Right hindlimb (tissue), 1 donor: Measurements from ENCODE around the gene BMPR1A.

Experiments used
- DNase-seq: peaks from one replicate; pipeline ENCODE4 v3.0.0-alpha.2; 2018

The BMPR1A gene

GRCh38 chr10:86958116-86958900 is 201.9 kb downstream of the BMPR1A start, which contains the start of gene SNCG:
Gene SNCG (plus strand): TSS chr10:86958599. CDS start chr10:86958698, 99 bp downstream.
- DNase-seq, result peak; percentile 71

DNA sequence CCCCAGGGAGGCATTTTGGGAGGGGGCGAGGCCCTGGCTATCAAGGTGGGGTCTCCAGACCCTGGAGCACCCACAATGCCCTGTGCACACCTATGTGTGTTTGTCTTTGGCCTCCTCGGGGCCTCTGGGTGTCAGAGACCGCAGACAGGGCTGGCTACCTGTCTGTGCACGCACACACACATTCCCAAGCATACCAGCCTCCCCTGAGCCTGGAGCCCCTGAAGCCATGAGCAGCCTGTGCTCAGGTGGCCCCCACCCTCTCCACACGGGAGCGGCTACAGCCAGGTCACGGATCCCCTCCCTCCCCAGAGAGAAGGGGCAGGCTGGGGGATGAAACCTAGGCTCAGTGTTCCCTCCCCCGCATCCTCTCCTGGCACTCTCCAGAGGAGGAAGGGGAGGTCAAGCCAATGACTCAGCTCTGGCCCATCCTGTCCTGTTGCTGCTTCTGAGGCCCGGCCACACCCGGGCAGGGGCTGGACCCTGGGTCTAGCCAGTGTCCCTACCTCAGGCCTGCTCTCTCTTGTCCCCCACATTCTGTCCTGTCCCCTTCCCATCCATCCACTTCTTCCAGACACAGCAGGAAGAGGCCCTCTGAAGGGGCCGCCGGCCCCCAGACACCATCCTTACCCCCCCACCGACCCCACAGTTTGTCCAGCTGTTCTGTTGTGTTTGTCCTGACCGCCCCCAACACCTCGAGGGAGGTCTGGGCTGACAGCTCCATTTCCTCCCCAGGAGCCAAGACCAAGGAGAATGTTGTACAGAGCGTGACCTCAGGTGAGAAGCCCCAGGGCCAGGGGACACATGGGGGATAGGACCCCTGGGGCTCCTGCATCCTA is 202.7 kb downstream of the BMPR1A start:
- DNase-seq, result peak; percentile 66

DNA sequence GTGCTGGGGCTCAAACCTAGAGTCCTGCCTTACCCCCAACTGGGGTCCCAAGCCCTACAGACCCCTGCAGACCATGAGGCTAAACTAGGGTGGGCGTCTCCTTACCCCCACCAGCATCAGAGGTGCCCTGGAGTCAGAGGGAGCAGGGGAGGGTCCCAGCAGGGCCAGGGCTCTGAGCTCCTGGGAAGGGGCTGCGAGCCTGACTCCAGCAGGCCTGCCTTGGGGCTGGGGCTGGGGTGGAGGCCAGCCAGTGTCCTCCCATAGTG is 203.3 kb downstream of the BMPR1A start:
- no peak for DNase-seq

DNA sequence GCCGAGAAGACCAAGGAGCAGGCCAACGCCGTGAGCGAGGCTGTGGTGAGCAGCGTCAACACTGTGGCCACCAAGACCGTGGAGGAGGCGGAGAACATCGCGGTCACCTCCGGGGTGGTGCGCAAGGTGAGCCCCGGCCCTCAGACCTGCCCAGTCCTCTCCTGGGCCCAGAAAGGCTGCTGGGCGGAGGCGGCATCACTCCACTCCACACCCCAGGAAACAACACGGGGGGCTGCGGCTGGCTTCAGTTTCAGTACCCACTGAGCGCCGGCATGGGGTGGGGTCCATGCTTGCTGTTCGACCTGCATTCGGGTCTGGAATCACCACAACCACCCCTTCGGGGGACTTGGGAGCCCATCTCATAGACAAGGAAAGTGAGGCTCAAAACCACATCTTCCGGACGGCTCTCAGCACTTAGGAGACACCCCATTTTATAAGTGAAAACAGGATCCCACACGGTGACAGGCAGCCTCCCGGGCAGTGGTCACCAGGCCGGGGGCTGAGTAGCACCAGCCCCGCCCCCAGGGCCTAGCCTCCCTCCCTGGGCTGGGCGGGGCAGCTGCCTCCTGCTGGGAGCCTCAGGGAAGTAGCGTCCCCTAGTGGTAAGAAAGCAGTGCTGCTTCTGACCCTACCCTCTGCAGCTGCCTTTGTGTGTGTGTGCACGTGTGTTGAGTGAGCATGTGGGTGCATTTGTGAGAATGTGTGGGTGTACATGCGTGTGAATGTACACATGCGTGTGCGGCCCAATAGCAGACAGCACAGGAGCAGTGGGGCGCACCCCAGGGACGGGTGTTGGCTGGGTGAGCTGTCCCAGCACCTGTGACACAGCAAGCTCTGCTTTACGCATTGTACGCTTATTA is 203.8 kb downstream of the BMPR1A start:
- no peak for DNase-seq

GRCh38 chr10:86960863-86961434 is 204.5 kb downstream of the BMPR1A start:
- no peak for DNase-seq

DNA sequence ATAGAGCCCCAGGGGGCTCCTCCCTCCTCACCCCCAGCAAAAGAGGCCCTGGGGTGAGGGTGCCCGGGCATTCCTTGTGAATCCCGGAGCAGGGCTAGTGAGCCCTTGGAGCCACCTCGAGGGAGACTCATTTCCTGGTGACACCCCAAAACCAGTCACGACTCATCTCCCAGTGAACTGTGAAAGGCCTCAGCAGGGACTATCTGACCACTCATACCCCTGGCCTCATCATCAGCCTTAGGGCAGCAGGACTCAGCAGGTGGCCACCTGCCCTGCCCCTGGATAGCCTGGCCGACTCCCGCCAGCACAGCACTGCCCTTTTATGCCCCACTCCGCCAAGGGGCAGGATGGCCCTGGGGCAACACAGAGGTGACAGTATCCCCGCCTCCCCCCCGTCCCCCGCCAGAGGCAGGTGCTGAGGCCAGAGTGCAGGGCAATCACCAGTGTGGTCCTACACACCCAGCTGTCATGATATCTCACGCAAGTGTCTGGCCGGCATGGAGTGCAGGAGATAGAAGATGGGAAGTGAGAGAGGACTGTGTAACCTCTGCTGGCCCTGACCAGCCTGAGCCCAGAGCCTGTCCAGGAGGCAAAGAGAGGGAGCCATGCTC is 205.2 kb downstream of the BMPR1A start:
- DNase-seq, result no peak

DNA sequence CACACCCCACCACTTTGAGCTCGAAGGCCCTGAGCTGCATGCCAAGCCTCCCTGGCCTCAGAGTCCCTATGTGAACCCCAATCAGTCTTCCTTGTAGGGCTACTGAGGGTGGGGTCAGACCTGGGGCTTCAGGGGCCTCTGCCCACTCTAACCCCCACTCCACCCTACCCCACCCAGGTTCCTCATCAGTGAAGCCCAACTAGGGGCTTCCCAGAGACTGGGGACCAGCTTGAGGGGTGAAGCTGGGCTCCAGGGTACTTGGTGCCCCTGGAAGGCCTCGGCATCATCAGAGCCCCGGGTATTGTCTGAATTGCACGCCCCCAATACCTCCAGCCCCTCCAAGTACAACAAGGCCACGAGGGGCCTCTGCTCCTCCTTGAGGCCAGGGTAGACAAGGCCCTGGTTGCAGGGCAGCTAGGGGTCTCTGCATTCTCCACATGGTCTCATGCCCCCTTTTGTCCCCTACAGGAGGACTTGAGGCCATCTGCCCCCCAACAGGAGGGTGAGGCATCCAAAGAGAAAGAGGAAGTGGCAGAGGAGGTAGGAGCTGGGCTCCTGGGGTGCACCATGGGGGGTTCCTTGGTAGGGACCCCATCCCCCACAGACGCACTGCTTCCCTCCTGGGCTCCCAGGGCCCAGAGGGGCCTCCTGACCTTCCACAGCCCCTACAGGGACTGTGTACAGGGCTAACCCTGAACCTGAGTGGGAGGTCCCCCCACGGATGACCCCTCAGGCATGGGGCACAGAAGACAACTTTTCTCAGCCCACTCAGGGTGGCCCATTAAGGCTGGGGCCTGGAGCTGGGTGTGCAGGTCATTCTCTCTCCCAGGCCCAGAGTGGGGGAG is 205.9 kb downstream of the BMPR1A start:
- DNase-seq, result no peak

DNA sequence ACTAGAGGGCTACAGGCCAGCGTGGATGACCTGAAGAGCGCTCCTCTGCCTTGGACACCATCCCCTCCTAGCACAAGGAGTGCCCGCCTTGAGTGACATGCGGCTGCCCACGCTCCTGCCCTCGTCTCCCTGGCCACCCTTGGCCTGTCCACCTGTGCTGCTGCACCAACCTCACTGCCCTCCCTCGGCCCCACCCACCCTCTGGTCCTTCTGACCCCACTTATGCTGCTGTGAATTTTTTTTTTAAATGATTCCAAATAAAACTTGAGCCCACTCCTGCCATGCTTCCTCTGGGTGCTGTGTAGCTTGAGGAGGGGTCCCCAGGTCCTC is 206.5 kb downstream of the BMPR1A start:
- no peak for DNase-seq

DNA sequence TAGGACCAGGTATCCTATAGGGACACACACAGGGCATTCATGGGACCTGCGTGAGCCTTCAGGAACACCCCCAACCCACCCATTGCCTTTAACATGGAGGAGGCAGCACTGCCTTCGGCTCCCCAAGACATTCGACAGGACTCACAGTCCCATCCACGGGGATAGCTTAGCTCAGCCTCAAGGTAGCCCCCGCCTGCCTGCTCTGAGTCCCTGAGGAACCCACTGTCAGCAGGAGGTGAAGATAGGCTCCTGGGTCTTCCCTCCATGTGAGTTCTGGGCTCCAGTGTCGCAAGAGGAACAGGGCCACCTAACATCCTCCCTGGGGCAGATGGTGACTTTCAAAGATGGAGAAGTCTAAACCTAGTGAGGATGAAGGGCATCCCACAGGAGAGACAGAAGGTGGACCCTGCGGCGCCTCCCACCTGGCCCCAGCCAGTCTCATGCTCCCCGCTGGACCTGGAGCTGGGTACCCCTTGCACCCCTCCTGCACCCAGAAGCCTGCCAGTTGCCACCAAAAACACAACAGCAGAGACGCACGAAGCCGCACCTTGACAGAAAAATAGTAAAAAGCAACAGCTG is 207.0 kb downstream of the BMPR1A start:
- DNase-seq, result no peak

DNA sequence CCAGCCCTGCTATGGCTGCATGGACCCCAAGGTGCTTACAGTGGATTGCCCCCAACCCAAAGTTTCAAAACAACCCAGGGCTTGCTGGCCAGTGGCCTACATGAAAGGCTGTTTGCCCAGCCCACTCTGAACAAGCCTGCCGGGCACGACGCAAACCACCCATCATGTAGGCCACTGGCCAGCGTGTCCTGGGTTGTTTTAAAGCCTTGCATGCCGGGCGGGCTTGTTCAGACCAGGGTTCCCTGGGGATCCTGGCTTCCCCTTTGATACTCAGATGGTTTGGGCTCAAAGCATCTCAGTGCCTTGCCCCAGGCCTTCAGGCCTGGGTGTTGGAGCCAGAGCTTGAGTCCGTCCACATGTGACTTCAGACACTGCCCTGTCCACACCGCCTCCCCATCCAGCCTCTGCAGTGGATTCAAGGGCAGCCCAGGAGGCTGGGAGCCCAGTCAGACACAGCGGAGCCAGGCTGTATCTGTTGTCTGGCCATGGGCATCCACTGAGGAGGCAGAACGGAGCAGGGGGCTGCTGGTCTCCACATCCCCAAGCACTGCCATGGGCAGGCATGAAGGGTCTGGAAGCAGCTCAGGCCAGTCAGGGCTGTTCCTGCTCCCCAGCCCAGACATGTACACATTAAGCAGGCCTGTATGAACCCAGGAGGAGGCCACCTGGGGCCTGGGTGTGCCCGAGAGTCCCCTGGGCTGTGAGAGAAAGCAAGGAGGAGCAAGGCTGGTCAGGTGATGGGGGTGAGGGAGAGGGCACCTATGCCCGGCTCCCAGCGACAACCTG is 207.8 kb downstream of the BMPR1A start:
- DNase-seq, result no peak

DNA sequence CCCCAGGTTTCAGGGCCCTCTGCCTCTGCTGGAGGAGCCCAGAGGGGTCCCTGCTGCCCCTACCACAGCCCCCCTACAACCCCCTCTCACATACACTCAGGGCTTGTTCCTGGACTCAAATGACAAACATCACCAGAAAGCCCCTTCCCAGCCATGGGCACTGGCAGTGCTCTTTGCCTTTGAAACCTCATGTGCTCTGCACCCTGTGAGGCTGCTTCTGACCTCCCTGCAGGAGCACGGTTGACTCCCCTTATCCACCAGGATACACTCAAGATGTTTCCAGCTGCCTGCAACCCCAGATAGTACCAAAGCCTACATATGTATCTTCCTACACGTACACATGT is 208.4 kb downstream of the BMPR1A start:
- no peak for DNase-seq

DNA sequence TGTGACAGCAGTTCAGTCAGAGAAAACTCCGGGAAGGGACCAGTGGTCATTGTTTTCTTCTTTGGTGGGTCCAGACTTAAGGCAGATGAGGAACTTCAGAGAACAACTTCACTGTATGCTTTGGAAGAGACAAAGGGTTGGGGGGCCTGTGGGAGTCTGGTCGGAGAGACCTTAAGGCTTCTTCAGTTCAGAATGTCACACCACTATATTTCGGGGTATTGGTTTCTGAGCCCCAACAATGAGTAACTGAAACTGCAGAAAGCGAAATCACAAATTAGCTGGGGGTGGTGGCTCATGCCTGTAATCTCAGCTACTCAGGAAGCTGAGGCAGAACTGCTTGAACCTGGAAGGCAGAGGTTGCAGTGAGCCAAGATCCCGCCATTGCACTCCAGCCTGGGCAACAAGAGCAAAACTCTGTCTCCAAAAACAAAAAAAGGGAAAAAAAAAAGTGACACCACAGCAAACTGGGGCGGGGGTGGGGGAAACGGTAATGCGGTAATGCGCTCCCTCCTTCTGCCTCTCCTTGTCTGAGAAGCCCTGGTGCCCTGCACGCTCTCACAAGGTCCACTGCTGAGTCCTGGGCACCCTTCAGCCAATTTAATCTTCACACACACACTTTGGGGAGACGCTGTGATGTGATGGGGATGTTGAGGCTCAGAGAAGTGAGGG is 209.7 kb downstream of the BMPR1A start:
- DNase-seq, result no peak

DNA sequence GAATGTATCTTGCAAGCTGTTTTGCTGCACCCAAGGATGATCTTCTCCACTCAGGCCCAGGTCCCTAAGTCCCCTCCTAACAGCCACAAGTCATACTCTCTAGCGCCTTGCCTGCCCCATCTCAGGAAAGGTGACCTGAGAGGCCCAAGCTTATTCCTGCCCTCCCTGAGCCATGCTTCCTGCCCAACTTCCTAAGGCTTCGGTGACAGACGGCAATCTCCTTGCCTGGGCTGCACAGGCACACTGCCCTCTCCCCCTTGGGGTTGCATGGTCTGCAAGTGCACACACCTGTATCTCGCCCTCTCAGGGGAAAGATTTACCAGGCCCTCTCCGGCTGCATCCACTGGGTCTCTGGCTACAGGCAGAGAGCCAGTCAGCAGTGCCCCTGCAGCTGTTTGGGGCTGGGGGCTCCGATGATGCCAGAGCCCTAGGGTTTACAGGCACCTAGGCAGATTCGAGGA is 211.1 kb downstream of the BMPR1A start:
- DNase-seq, result no peak

DNA sequence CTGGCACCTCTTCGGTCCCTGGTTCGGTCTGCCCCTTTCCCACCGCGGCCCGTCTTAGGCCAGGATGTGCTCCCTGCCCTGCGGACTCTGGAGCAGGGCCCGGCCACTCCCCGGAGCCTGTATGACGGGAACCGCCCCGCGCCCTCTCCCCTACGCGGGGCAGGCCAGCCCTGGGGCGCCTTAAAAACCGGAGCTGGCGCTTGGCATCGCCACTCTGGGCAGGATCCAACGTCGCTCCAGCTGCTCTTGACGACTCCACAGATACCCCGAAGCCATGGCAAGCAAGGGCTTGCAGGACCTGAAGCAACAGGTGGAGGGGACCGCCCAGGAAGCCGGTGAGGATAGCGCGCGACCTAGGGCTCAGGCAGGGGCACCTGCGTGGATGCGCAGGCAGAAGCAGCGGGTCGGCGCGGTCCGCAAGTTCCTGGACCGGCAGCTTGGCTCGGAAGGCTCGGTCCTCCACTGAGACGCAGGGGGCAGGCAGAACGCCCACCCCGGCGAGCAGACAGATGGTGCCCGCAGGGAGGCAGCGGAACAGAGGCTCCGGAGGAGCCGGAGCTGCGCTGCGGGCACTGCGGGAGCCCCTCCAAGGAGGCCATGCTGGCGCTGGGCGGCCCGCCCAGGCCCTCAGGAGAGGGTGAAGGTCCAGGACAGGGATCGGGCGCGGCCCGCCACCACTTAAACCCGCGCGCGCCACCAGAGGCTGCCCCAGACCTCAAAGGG is 212.0 kb downstream of the BMPR1A start, which contains the start of gene ADIRF:
TSS of gene ADIRF (plus strand) at position 212 of the 723 bp plus-strand sequence. CDS start at position 275, 63 bp downstream.
- DNase-seq, result no peak

GRCh38 chr10:86968994-86969355 is 212.6 kb downstream of the BMPR1A start:
- no peak for DNase-seq

DNA sequence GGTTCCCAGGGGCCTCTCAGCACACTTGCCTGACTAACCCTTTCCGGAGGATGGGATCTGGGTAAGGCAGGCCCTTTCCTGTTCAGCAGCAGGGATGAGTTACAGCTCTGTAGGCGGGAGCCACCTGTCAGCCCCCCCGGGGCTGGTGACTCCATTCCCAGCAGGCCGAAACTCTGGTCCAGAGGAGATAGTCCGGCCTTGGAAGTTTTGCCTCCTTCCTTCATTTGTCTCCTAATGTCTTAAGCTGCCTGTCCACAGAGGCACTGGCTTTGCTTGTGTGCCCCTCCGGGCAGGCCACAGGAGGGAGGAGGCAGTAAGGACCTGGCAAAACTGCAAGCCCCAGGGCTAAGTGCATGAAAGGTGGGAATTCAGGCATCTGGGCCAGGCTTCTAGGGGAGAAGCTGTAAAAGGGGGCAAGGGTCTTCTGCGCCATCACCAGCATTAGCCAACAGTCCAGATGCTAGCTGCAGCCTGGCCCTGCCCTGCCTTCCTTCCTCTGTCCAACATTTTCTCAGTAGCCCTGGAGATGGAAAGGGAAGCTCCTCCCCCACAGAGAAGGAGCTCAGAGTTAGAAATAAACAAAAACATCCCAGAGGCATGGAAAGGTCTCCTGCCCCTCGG is 213.1 kb downstream of the BMPR1A start:
- peak; percentile 25 for DNase-seq

DNA sequence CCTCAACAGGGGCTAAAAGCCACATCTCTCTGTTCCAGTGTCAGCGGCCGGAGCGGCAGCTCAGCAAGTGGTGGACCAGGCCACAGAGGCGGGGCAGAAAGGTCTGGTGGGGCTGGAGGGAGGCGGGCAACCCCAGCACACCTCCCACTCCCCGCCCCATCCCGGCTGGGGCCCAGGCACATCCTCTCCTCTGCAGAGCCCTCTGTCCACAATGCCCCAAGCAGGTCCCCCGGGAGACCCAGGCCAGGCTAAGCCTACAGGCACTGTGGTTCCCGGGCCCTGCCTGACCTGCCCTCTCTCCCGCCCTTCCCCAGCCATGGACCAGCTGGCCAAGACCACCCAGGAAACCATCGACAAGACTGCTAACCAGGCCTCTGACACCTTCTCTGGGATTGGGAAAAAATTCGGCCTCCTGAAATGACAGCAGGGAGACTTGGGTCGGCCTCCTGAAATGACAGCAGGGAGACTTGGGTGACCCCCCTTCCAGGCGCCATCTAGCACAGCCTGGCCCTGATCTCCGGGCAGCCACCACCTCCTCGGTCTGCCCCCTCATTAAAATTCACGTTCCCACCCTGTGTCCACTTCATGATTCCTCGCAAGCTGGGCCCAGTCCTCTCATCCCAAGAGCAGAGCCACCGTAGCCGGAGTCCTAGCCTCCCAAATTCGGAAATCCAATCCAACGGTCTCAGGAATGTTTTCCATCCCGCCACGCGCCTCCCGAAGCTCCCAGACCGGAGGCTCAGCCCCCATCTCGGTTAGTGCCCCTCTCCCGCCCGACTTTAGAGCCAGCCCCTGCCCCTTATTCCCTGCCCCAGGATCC is 214.0 kb downstream of the BMPR1A start:
- DNase-seq, result peak; percentile 70

DNA sequence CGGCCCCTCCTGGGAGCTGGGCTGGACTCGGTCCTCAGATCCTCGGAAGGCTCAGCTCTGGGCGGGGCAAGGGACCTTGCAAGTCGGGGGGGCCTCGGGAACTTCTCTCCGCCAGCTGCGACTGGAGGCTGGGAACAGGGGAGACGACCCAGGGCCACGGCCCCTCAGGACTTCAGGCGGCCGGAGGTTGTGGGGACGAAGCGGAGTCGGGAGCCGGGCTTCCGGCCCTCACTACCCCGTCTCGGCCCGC is 214.5 kb downstream of the BMPR1A start:
- DNase-seq, result peak; percentile 87
